Measurements from ENCODE around the gene LTBP1.

DNA sequence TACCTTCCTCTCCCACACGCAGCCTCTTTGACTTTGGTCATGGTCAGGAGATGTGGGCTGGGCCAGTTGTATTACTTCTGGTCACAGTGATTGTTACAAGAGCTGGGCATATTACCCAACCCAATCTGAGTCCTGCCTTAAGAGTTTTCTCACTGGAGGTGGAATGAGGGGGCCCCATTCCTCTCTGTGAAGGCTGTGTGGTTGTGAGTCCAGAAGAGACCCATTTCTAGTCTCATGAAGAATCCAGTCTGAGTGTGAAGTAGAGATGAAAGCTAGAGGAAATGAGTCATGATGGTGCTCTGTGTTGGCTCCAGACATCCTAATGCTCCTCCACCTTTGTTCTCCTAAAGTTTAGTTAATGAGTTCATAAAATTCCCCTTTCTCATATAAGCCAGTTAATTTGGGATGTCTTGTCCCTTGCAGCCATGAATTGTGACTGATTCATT is 478.9 kb downstream of the LTBP1 start:
- TF ChIP-seq, protein P1, sequence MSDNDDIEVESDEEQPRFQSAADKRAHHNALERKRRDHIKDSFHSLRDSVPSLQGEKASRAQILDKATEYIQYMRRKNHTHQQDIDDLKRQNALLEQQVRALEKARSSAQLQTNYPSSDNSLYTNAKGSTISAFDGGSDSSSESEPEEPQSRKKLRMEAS (IDR thresholded peaks at IDR 0.05), result no peak
- TF ChIP-seq EP300 (IDR thresholded peaks at IDR 0.05) (no peak), CBX2 (IDR thresholded peaks at IDR 0.05; ENCODE audit: borderline replicate concordance, low read depth) (no peak)
- TF ChIP-seq, protein P2, sequence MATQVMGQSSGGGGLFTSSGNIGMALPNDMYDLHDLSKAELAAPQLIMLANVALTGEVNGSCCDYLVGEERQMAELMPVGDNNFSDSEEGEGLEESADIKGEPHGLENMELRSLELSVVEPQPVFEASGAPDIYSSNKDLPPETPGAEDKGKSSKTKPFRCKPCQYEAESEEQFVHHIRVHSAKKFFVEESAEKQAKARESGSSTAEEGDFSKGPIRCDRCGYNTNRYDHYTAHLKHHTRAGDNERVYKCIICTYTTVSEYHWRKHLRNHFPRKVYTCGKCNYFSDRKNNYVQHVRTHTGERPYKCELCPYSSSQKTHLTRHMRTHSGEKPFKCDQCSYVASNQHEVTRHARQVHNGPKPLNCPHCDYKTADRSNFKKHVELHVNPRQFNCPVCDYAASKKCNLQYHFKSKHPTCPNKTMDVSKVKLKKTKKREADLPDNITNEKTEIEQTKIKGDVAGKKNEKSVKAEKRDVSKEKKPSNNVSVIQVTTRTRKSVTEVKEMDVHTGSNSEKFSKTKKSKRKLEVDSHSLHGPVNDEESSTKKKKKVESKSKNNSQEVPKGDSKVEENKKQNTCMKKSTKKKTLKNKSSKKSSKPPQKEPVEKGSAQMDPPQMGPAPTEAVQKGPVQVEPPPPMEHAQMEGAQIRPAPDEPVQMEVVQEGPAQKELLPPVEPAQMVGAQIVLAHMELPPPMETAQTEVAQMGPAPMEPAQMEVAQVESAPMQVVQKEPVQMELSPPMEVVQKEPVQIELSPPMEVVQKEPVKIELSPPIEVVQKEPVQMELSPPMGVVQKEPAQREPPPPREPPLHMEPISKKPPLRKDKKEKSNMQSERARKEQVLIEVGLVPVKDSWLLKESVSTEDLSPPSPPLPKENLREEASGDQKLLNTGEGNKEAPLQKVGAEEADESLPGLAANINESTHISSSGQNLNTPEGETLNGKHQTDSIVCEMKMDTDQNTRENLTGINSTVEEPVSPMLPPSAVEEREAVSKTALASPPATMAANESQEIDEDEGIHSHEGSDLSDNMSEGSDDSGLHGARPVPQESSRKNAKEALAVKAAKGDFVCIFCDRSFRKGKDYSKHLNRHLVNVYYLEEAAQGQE (IDR thresholded peaks at IDR 0.05), result no peak
- TF ChIP-seq, protein P3, sequence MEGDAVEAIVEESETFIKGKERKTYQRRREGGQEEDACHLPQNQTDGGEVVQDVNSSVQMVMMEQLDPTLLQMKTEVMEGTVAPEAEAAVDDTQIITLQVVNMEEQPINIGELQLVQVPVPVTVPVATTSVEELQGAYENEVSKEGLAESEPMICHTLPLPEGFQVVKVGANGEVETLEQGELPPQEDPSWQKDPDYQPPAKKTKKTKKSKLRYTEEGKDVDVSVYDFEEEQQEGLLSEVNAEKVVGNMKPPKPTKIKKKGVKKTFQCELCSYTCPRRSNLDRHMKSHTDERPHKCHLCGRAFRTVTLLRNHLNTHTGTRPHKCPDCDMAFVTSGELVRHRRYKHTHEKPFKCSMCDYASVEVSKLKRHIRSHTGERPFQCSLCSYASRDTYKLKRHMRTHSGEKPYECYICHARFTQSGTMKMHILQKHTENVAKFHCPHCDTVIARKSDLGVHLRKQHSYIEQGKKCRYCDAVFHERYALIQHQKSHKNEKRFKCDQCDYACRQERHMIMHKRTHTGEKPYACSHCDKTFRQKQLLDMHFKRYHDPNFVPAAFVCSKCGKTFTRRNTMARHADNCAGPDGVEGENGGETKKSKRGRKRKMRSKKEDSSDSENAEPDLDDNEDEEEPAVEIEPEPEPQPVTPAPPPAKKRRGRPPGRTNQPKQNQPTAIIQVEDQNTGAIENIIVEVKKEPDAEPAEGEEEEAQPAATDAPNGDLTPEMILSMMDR (IDR thresholded peaks at IDR 0.05), result no peak
